HepG2 (cell line): Measurements from ENCODE around the gene PTGES3. TPM values are rescaled to one million over a fixed set of nuclear protein-coding genes. Genes with fewer than 3 reads are reported as not detected.

ENCODE experiments used
- CTCF ChIP-seq: sonication (generic); formaldehyde crosslinking; IDR thresholded peaks from 2 replicates; pipeline ENCODE4 v1.5.0; 2020; ENCODE audit warnings: mild to moderate bottlenecking, missing genetic modification reagents, moderate library complexity
- FOXK2 ChIP-seq: fragments of 450-650 bp; IDR thresholded peaks from 2 replicates; pipeline ENCODE4 v1.6.1; 2016
- GABPA ChIP-seq, 2 experiments: IDR thresholded peaks; 2 replicates each; pipeline ENCODE4 v1.6.1; 2011 to 2016; ENCODE audit warnings: low read depth in 2 of 2, low read length in 1 of 2, missing biosample characterization in 1 of 2, missing genetic modification characterization in 1 of 2
- GABPB1 ChIP-seq: IDR thresholded peaks from 2 replicates; pipeline ENCODE4 v1.6.1; 2016; ENCODE audit warnings: mild to moderate bottlenecking, missing genetic modification reagents, moderate library complexity, missing compliant biosample characterization
- KAT7 ChIP-seq: IDR thresholded peaks from 2 replicates; pipeline ENCODE4 v1.6.1; 2018; ENCODE audit warnings: borderline replicate concordance, missing compliant biosample characterization
- KAT8 ChIP-seq: IDR thresholded peaks from 2 replicates; pipeline ENCODE4 v1.6.1; 2016; ENCODE audit warnings: missing genetic modification reagents, missing compliant biosample characterization
- KLF6 ChIP-seq: IDR thresholded peaks from 2 replicates; pipeline ENCODE4 v1.8.0; 2016; ENCODE audit warnings: missing biosample characterization, missing genetic modification reagents
- NFIB ChIP-seq: sonication (generic); formaldehyde crosslinking; IDR thresholded peaks from 2 replicates; pipeline ENCODE4 v1.9.0; 2021; ENCODE audit warnings: missing genetic modification reagents, mild to moderate bottlenecking, borderline replicate concordance
- PATZ1 ChIP-seq: sonication (generic); formaldehyde crosslinking; IDR thresholded peaks from 2 replicates; pipeline ENCODE4 v1.4.0; 2020; ENCODE audit warnings: missing genetic modification reagents
- PTBP1 ChIP-seq: fragments of 200-400 bp; formaldehyde crosslinking; IDR thresholded peaks from 2 replicates; pipeline ENCODE4 v1.6.1; 2018; ENCODE audit warnings: low read length, low read depth; ENCODE audit not compliant: poor library complexity, severe bottlenecking
- RBAK ChIP-seq: sonication (generic); formaldehyde crosslinking; IDR thresholded peaks from 2 replicates; pipeline ENCODE4 v1.5.1; 2020; ENCODE audit warnings: mild to moderate bottlenecking, missing genetic modification reagents
- SRY ChIP-seq: sonication (generic); formaldehyde crosslinking; IDR thresholded peaks from 2 replicates; pipeline ENCODE4 v1.8.0; 2022; ENCODE audit warnings: mild to moderate bottlenecking, missing genetic modification reagents
- ZBTB39 ChIP-seq: sonication (generic); formaldehyde crosslinking; IDR thresholded peaks from 2 replicates; pipeline ENCODE4 v1.5.0; 2020; ENCODE audit warnings: missing genetic modification reagents
- ZC3H4 ChIP-seq: sonication (generic); formaldehyde crosslinking; IDR thresholded peaks from 2 replicates; pipeline ENCODE4 v1.4.0; 2020; ENCODE audit warnings: missing genetic modification reagents, borderline replicate concordance
- ZNF124 ChIP-seq: sonication (generic); formaldehyde crosslinking; IDR thresholded peaks from 2 replicates; pipeline ENCODE4 v1.4.0; 2020; ENCODE audit warnings: missing genetic modification reagents
- ZNF414 ChIP-seq: sonication (generic); formaldehyde crosslinking; IDR thresholded peaks from 2 replicates; pipeline ENCODE4 v1.5.0; 2020; ENCODE audit warnings: missing genetic modification reagents
- ZNF513 ChIP-seq: sonication (generic); formaldehyde crosslinking; conservative IDR thresholded peaks from 2 replicates; pipeline ENCODE4 v1.5.0; 2020; ENCODE audit warnings: missing genetic modification reagents
- ZNF652 ChIP-seq: IDR thresholded peaks from 2 replicates; pipeline ENCODE4 v1.6.1; 2016; ENCODE audit warnings: low read depth, borderline replicate concordance
- ZNF747 ChIP-seq: sonication (generic); formaldehyde crosslinking; IDR thresholded peaks from 2 replicates; pipeline ENCODE4 v1.8.1; 2023; ENCODE audit warnings: missing genetic modification reagents, mild to moderate bottlenecking, borderline replicate concordance
- polyA plus RNA-seq, 8 experiments: library from polyadenylated mRNA; depleted of rRNA in 3 of 8; stranded (reverse) in 7 of 8; unstranded in 1 of 8; fragments of >200 nt; fragmentation: Illumina TruSeq in 4 of 8; extraction: Trizol in 4 of 8; gene quantifications; 2 replicates each; pipeline versions ENCODE4 v1.2.1 to v1.2.3, GENCODE V29; 2011 to 2016; ENCODE audit warnings: low read depth in 4 of 8, missing spikeins in 1 of 8, mixed read lengths in 1 of 8; ENCODE audit not compliant: insufficient read depth in 1 of 8
- total RNA-seq, 5 experiments: library from RNA; depleted of rRNA; stranded (reverse); fragments of >200 nt; fragmentation: Illumina TruSeq; extraction: Trizol; gene quantifications; 2 replicates each; pipeline ENCODE4 v1.2.3, GENCODE V29; 2016; ENCODE audit warnings: low read depth in 1 of 5

Gene PTGES3
- total and polyA plus RNA-seq, 2 of the 13 experiments (the other 11 are each of a cell fraction or from before 2014, with no cell fraction given): 54.4 to 159 TPM

- TF ChIP-seq ZNF513 (CRISPR knock-in tag): no peak
- TF ChIP-seq ZNF652 (CRISPR knock-in tag): peak; percentile 80
- no peak for TF ChIP-seq PTBP1
- TF ChIP-seq SRY (CRISPR knock-in tag): no peak
- no peak for TF ChIP-seq CTCF
- TF ChIP-seq ZBTB39: no peak
- TF ChIP-seq FOXK2: peak; percentile 31; the same call in 1 of the 2 replicates
- 0 out of 2 replicates have a peak, but pooled peaks have one; percentile 23 for TF ChIP-seq KLF6 (CRISPR knock-in tag)
- TF ChIP-seq ZNF414: no peak
- TF ChIP-seq PATZ1 (CRISPR knock-in tag): 0 out of 2 replicates have a peak, but pooled peaks have one; percentile 19
- no peak for TF ChIP-seq RBAK (CRISPR knock-in tag)
- TF ChIP-seq ZC3H4 (CRISPR knock-in tag): no peak
- TF ChIP-seq NFIB (CRISPR knock-in tag): no peak
- TF ChIP-seq ZNF747 (CRISPR knock-in tag): no peak
- no peak for TF ChIP-seq ZNF124 (CRISPR knock-in tag)
- TF ChIP-seq GABPB1 (CRISPR knock-in tag): peak; percentile 48; the same call in 1 of the 2 replicates
- peak; percentile 68; the same call in 1 of the 2 replicates for TF ChIP-seq KAT7 (CRISPR knock-in tag)
- 0 out of 2 replicates have a peak, but pooled peaks have one; percentile 8 for TF ChIP-seq GABPA (IDR thresholded peaks at IDR 0.05; ENCODE audit: low read depth, low read length)
- TF ChIP-seq GABPA (CRISPR knock-in tag; IDR thresholded peaks at IDR 0.05; ENCODE audit: low read depth): peak; percentile 69; the same call in 1 of the 2 replicates
- peak; percentile 49; the same call in 1 of the 2 replicates for TF ChIP-seq KAT8 (CRISPR knock-in tag)
These were observed 59.2 kb downstream of the PTGES3 start (continued) for GRCh38 chr12:56628671-56629458.
